Measurements from ENCODE around the gene LIPT2.

- no peak for TF ChIP-seq GATA2 (IDR thresholded peaks at IDR 0.05; ENCODE audit: low read depth, low read length)
- no peak for TF ChIP-seq GATA3 (IDR thresholded peaks at IDR 0.05; ENCODE audit: low read depth, low read length)
Measured at GRCh38 chr11:74476536-74476935, 17.0 kb downstream of the LIPT2 start.
